Adrenal gland (tissue), 12 donors: ENCODE data around the gene SZRD1. TPM values are rescaled to one million over a fixed set of nuclear protein-coding genes. Genes with fewer than 3 reads are reported as not detected.

Source experiments
- DNase-seq, 7 donors: peaks; one replicate each; pipeline ENCODE4 v3.0.0-alpha.2; 2019 to 2020
- H3K27ac ChIP-seq, 5 donors: fragments of 200-600 bp; sonication (generic) in 4 of 5; 1 replicate in 3 of 5; 2 replicates in 2 of 5; pipeline versions ENCODE4 v1.5.1 to v1.8.0; 2016 to 2020; ENCODE audit warnings: mild to moderate bottlenecking in 1 of 5
- H3K27me3 ChIP-seq: fragments of 200-600 bp; 2 replicates; pipeline ENCODE4 v1.8.0; 2021
- H3K36me3 ChIP-seq, 2 donors: fragments of 200-600 bp; replicated peaks in 1 of 2; 1 replicate in 1 of 2; 2 replicates in 1 of 2; pipeline versions ENCODE4 v1.5.1 to v1.8.0; 2018 to 2022
- H3K4me1 ChIP-seq, 2 donors: fragments of 200-600 bp; replicated peaks in 1 of 2; 1 replicate in 1 of 2; 2 replicates in 1 of 2; pipeline versions ENCODE4 v1.5.1 to v1.8.0; 2018 to 2021
- H3K4me3 ChIP-seq, 4 donors: fragments of 200-600 bp; sonication (generic) in 3 of 4; one replicate each; pipeline ENCODE4 v1.5.1; 2016 to 2018
- H3K9me3 ChIP-seq, 3 donors: fragments of 200-600 bp; sonication (generic) in 1 of 3; replicated peaks in 1 of 3; 1 replicate in 2 of 3; 2 replicates in 1 of 3; pipeline versions ENCODE4 v1.5.1 to v1.8.0; 2016 to 2021
- POLR2A ChIP-seq, 2 donors: fragments of 450-650 bp; IDR thresholded peaks; one replicate each; pipeline ENCODE4 v1.6.1; 2017; ENCODE audit warnings: antibody characterized with exemption in 2 of 2, mild to moderate bottlenecking in 2 of 2, moderate library complexity in 1 of 2
- WGBS, 4 donors: extraction: QIAGEN DNeasy Blood & Tissue Kit in 2 of 4; methylation state at CpG; one replicate each; pipeline versions ENCODE4 v1.1.5 to v1.1.7; 2013 to 2017; 5-methylcytosine and 5-hydroxymethylcytosine counted together
- intact Hi-C, 2 donors: fragments of 100-400 bp; cut with DNase I; formaldehyde crosslinking; loops; one replicate each; pipeline versions ENCODE4 v1.14.1 to v1.15.0; 2022 to 2023
- polyA plus RNA-seq, 3 donors: library from polyadenylated mRNA; stranded (reverse); fragments of 200-250 nt in 2 of 3; fragments of 350-450 nt in 1 of 3; fragmentation: Illumina TruSeq in 1 of 3; extraction: RNeasy Lipid Tissue Mini Kit (QIAGEN cat#74804) in 1 of 3; gene quantifications; one replicate each; pipeline ENCODE4 v1.2.3, GENCODE V29; 2013 to 2014
- total RNA-seq, 9 donors: library from RNA; depleted of rRNA in 4 of 9; stranded (reverse); fragments of >200 nt in 4 of 9; fragments of 120-200 nt in 1 of 9; fragmentation: NEBNext Ultra II Directional in 1 of 9; extraction: Animal tissue kit (Norgen Biotek cat#: 25700) in 1 of 9; gene quantifications; one replicate each; pipeline versions ENCODE4 v1.1.0 to v1.2.4, GENCODE V29; 2013 to 2023
- TF ChIP-seq, protein P1 (sequence below), 6 experiments: fragments of 450-650 bp in 4 of 6; fragments of 200-600 bp in 2 of 6; sonication (generic) in 1 of 6; IDR thresholded peaks; 1 replicate in 5 of 6; 2 replicates in 1 of 6; pipeline versions ENCODE4 v1.5.1 to v1.8.0; 2016 to 2021; ENCODE audit warnings: antibody characterized with exemption in 6 of 6, mild to moderate bottlenecking in 2 of 6, moderate library complexity in 1 of 6
- donor health status: healthy with polysubstance abuse.
- donor health status: Bipolar disorder and iron deficiency.
- donor health status: DM: yes; HTN: yes; CAD: no.
- donor health status: DM: no; HTN: no; CAD: no.
- donor health status: DM: no; HTN: no; CAD: no.
- donor health status: DM: yes; HTN: yes; CAD: no.

Gene SZRD1
- total and polyA plus RNA-seq, 12 donors: 46.8 to 152 (median 89.0) TPM

DNA sequence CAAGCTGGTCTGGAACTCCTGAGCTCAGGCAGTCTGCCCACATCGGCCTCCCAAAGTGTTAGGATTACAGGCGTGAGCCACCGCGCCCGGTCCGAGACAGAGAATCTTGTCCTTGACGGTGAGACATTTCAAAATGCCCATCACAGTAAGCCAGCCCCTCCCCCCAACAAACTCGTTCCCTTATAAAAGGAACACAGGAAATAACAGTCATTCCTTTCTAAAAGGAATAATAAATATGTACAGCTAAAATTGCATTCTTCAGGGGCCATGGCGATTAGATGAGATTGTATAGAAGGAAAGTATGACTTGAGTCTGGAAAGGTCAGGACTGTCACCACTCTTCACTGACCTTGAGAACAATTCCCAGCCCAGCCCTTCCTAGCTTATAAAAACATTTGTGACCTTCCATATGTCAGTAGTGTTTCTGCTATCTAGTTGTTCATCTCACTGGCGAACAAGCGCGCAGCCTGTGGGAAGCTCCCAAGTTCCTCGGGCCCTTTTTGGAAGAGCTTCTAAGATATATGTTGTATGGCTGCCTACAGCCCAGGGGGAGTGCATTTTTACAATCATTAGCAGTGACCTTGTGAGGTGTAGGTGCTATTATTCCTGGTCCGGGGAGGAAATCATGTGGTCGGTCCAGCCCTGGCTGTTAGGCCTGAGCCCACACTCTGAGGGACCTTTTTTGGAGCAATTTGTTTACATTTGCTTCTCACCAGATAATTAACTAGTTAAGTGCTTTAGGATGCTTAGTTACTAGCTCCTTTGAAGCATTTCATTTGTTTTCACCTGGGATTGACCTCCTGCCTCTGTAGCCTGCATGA lies 8.7 kb downstream of the SZRD1 start:
- Histone ChIP-seq H3K4me3 (peak overlapping the region in 1 of 4 donors; percentile 20), H3K4me1 (peaks cover 21 to 75% of the 10 kb centered on the region in 2 donors), H3K27me3 (no peaks in the 10 kb centered on the region), H3K9me3 (no peaks in the 10 kb centered on the region), H3K27ac (peak overlapping the region; percentile 47 to 88 (median 78)), H3K36me3 (no peaks in the 10 kb centered on the region)
- intact Hi-C loops: no loop called here
- peak in 1 of 2 donors; percentile 31 for TF ChIP-seq POLR2A (IDR thresholded peaks at IDR 0.05)
- TF ChIP-seq, protein P1, sequence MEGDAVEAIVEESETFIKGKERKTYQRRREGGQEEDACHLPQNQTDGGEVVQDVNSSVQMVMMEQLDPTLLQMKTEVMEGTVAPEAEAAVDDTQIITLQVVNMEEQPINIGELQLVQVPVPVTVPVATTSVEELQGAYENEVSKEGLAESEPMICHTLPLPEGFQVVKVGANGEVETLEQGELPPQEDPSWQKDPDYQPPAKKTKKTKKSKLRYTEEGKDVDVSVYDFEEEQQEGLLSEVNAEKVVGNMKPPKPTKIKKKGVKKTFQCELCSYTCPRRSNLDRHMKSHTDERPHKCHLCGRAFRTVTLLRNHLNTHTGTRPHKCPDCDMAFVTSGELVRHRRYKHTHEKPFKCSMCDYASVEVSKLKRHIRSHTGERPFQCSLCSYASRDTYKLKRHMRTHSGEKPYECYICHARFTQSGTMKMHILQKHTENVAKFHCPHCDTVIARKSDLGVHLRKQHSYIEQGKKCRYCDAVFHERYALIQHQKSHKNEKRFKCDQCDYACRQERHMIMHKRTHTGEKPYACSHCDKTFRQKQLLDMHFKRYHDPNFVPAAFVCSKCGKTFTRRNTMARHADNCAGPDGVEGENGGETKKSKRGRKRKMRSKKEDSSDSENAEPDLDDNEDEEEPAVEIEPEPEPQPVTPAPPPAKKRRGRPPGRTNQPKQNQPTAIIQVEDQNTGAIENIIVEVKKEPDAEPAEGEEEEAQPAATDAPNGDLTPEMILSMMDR (IDR thresholded peaks at IDR 0.05): no peak
- WGBS, 4 donors: 21 to 41% (median 25%) methylated on average over 15 of the region's 15 CpGs
- peak in 6 of 7 donors; percentile 61 to 84 (median 76) for DNase-seq

DNA sequence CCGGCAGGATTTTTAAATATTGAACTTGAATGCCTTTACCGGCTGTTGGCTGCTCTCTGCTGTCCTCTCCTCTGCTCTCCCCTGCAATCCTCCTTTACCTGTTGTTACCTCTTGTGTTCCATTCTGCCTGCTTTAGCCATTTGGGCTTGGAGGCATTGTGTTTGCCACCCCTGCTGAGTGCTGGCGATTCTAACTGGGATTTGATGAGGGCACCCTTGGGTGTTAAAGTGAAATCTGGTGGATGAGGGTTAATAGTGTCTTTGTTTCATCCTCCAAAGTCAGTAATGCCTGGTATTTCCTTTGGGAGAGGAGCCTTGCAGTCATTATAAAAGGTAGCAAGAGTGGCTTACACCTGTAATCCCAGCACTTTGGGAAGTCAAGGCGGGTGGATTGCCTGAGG lies 9.9 kb downstream of the SZRD1 start:
- H3K36me3 ChIP-seq: no peaks in the 10 kb centered on the region
- TF ChIP-seq, protein P1 (IDR thresholded peaks at IDR 0.05): no peak
- TF ChIP-seq POLR2A (IDR thresholded peaks at IDR 0.05): no peak
- H3K4me3 ChIP-seq: no peak overlapping the region
- no peaks in the 10 kb centered on the region for H3K9me3 ChIP-seq
- no peaks in the 10 kb centered on the region for H3K27me3 ChIP-seq
- intact Hi-C loops: no loop called here
- peaks cover 21 to 66% of the 10 kb centered on the region in 2 donors for H3K4me1 ChIP-seq
- H3K27ac ChIP-seq: peak overlapping the region in 1 of 5 donors; percentile 61
- WGBS, 4 donors: 67 to 78% (median 68%) methylated on average over 4 of the region's 4 CpGs
- DNase-seq: no peak

DNA sequence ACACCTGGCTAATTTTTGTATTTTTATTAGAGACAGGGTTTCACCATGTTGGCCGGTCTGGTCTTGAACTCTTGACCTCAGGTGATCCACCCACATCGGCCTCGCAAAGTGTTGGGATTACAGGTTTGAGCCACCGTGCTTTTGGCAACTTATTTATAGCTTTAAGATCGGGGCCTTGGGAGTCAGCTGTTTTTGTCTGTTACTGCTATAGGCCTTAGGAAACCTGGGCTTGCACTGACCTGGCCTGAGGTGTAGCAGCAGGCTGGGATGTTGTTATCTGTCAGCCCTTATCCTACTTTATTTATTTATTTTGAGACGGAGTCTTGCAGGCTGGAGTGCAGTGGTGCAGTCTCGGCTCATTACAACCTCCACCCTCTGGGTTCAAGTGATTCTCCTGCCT lies 11.4 kb downstream of the SZRD1 start:
- H3K4me1 ChIP-seq: peaks cover 21 to 55% of the 10 kb centered on the region in 2 donors
- H3K27me3 ChIP-seq: no peaks in the 10 kb centered on the region
- H3K9me3 ChIP-seq: no peaks in the 10 kb centered on the region
- DNase-seq: no peak
- TF ChIP-seq POLR2A (IDR thresholded peaks at IDR 0.05): no peak
- TF ChIP-seq, protein P1 (IDR thresholded peaks at IDR 0.05): no peak
- H3K36me3 ChIP-seq: no peaks in the 10 kb centered on the region
- no peak overlapping the region for H3K4me3 ChIP-seq
- intact Hi-C loops: no loop called here
- WGBS, 4 donors: 70 to 75% (median 72%) methylated on average over 7 of the region's 7 CpGs
- H3K27ac ChIP-seq: no peak overlapping the region

DNA sequence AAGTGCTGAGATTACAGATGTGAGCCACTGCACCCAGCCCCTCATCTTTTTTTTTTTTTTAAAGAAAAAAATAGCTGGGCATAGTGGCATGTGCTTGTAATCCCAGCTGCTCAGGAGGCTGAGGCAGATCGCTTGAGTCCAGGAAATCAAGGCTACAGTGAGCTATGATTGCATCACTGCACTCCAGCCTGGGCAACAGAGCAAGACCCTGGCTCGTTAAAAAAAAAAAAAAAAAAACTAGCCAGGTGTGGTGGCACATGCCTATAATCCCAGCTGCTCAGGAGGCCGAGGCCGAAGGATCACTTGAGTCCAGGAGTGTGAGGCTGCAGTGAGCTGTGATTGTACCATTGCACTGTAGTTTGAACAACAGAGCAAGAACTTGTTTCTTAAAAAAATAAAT lies 13.8 kb downstream of the SZRD1 start:
- Histone ChIP-seq H3K36me3 (no peaks in the 10 kb centered on the region), H3K4me3 (no peak overlapping the region), H3K9me3 (no peaks in the 10 kb centered on the region), H3K27me3 (no peaks in the 10 kb centered on the region), H3K4me1 (peaks cover 18 to 52% of the 10 kb centered on the region in 2 donors), H3K27ac (no peak overlapping the region)
- no peak for DNase-seq
- WGBS, 4 donors: 60 to 73% (median 69%) methylated on average over 4 of the region's 4 CpGs
- TF ChIP-seq, protein P1 (IDR thresholded peaks at IDR 0.05): no peak
- TF ChIP-seq POLR2A (IDR thresholded peaks at IDR 0.05): no peak
- intact Hi-C loops: no loop called here
